ENCODE measurements around the gene ANKRD23.

Gene ANKRD23

DNA sequence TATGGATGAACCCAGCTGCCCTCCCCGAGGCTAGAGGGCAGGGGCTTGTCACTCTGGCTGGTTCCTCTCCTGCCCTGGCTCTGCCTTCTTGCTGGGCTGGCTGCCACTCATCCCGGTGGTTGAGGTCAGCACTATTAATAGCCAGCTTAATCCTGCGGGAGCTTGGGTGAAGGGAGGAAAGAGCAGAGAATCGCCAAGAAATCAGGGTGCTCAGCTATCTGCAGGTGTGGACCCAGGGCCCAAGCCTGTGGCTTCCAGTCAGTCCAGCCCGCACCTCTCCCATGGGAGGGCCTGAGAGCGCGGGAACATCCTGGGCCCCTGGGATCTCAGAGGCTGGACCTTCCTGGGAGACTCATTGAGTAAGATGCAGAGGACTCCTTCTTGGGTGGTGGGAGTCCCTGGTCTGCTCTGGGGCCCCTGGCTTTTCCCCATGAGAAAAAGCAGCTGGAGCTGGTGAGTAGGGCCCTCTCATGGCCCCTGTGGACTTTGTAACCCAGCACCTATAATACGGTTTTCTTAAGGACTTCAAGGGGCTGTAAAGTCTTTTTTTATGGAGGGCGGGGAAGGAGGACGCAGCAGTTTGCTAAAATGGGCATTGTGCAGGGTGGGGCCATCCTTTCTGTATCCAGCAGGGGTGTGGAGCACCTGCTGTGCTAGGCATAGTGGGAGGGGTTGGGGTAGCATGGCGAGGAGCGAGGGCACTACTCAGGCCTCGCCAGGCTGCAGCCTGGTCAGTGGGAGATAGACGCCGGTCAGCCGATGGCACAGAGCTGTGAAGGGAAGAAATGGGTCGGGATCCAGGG is 55.2 kb downstream of the ANKRD23 start:
- DNase-seq: peak; percentile 39
- in situ Hi-C loops (cut with HindIII; ENCODE audit: low pct_ligation_motif_present, low pct_unique_long_range_greater_than_20kb, low sequenced_read_pairs): no loop called here
